MCF 10A (cell line): ENCODE measurements around the gene MEI1. TPM values are rescaled to one million over a fixed set of nuclear protein-coding genes. Genes with fewer than 3 reads are reported as not detected.
A peak's percentile ranks its signal among the peaks of the same experiment; 100 is the strongest.

Source experiments
- BruUV-seq: library from RNA; stranded (reverse); fragments of 400-500 nt; replicated peaks from 2 replicates; lab custom pipeline; 2021; lab: Mats Ljungman, UMichigan
- CTCF ChIA-PET: fragments of 300-600 bp; sonication (Branson Sonifier 250); formaldehyde crosslinking; extraction: SDS; loops from one replicate; lab custom pipeline; 2021; ENCODE audit warnings: antibody characterized with exemption, inconsistent platforms; lab: Yijun Ruan, JAX
- POLR2A ChIA-PET: fragments of 300-600, 350-650 bp; sonication (Branson Sonifier 250); formaldehyde crosslinking; extraction: SDS; loops from one replicate; lab custom pipeline; 2020; ENCODE audit warnings: antibody characterized with exemption, inconsistent platforms; lab: Yijun Ruan, JAX
- DNase-seq: peaks from one replicate; pipeline ENCODE4 v3.0.0-alpha.2; 2018; ENCODE audit not compliant: unreplicated experiment
- H3K27ac Mint-ChIP-seq: one replicate; pipeline ENCODE4 v1.8.0; 2022; ENCODE audit warnings: mild to moderate bottlenecking, low read depth, mixed read lengths; ENCODE audit not compliant: unreplicated experiment
- H3K27me3 Mint-ChIP-seq: one replicate; pipeline ENCODE4 v1.8.0; 2022; ENCODE audit warnings: mixed read lengths; ENCODE audit not compliant: insufficient read depth, unreplicated experiment
- H3K36me3 Mint-ChIP-seq: one replicate; pipeline ENCODE4 v1.8.0; 2022; ENCODE audit warnings: mild to moderate bottlenecking, moderate library complexity, mixed read lengths; ENCODE audit not compliant: insufficient read depth, unreplicated experiment
- H3K4me1 Mint-ChIP-seq: one replicate; pipeline ENCODE4 v1.8.0; 2022; ENCODE audit warnings: mixed read lengths; ENCODE audit not compliant: insufficient read depth, unreplicated experiment
- H3K4me3 Mint-ChIP-seq: one replicate; pipeline ENCODE4 v1.8.0; 2022; ENCODE audit warnings: mild to moderate bottlenecking, moderate library complexity, mixed read lengths; ENCODE audit not compliant: unreplicated experiment
- H3K9me3 Mint-ChIP-seq: one replicate; pipeline ENCODE4 v1.8.0; 2022; ENCODE audit warnings: mixed read lengths; ENCODE audit not compliant: unreplicated experiment
- intact Hi-C: fragments of 100-400 bp; cut with micrococcal nuclease; formaldehyde crosslinking; loops from 2 replicates; pipeline ENCODE4 v1.14.1; 2022
- total RNA-seq: library from RNA; stranded (reverse); gene quantifications from 2 replicates; pipeline ENCODE4 v1.2.3, GENCODE V29; 2022
- TF ChIP-seq, protein P1 (sequence below): fragments of 200-600 bp; IDR thresholded peaks from one replicate; pipeline ENCODE4 v1.8.0; 2022; ENCODE audit warnings: antibody characterized with exemption, mild to moderate bottlenecking; ENCODE audit not compliant: unreplicated experiment

The MEI1 gene
- total RNA-seq, 1 experiment from 2014 or later = not detected

- ChIA-PET POLR2A (no interaction called here), CTCF (interaction anchor here (0.7 kb wide), 1 partner anchor 47 kb away, joined by 3 read pairs; no protein-coding TSS in a partner anchor)
- no TSS peak for BruUV-seq
- Mint-ChIP-seq H3K9me3 (no peaks in the 10 kb centered on the region), H3K27ac (no peak overlapping the region), H3K27me3 (no peaks in the 10 kb centered on the region), H3K4me1 (no peaks in the 10 kb centered on the region), H3K4me3 (no peak overlapping the region), H3K36me3 (no peaks in the 10 kb centered on the region)
- DNase-seq = no peak
- TF ChIP-seq, protein P1, sequence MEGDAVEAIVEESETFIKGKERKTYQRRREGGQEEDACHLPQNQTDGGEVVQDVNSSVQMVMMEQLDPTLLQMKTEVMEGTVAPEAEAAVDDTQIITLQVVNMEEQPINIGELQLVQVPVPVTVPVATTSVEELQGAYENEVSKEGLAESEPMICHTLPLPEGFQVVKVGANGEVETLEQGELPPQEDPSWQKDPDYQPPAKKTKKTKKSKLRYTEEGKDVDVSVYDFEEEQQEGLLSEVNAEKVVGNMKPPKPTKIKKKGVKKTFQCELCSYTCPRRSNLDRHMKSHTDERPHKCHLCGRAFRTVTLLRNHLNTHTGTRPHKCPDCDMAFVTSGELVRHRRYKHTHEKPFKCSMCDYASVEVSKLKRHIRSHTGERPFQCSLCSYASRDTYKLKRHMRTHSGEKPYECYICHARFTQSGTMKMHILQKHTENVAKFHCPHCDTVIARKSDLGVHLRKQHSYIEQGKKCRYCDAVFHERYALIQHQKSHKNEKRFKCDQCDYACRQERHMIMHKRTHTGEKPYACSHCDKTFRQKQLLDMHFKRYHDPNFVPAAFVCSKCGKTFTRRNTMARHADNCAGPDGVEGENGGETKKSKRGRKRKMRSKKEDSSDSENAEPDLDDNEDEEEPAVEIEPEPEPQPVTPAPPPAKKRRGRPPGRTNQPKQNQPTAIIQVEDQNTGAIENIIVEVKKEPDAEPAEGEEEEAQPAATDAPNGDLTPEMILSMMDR = no peak
- intact Hi-C loops = no loop called here
Observed at GRCh38 chr22:41793871-41794270, 94.6 kb downstream of the MEI1 start.

DNA sequence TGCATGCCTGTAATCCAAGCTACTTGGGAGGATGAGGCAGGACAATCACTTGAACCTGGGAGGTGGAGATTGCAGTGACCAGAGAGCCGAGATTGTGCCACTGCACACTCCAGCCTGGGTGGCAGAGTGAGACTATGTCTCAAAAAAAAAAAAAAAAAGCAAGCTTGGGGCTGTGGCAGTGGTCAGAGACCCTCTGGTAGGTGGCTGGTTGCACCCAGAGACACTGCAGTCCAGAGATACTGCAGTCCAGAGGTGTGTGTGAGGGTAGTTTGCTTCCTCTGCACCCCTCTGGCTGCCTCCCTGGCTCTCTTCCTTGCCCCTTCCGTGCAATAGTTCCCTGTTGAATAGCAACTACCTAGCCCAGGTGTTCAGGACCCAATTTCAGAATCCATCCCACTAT, 99.4 kb downstream of the MEI1 start:
- TF ChIP-seq, protein P1 = no peak
- CTCF ChIA-PET = interaction anchor here (0.6 to 1.4 kb wide), 5 partner anchors 52 to 159 kb away, joined by 3 to 4 read pairs (median 3); no protein-coding TSS in a partner anchor
- H3K27ac Mint-ChIP-seq = no peak overlapping the region
- no peak overlapping the region for H3K4me3 Mint-ChIP-seq
- H3K36me3 Mint-ChIP-seq = no peaks in the 10 kb centered on the region
- BruUV-seq = no TSS peak
- intact Hi-C loops = no loop called here
- H3K9me3 Mint-ChIP-seq = no peaks in the 10 kb centered on the region
- POLR2A ChIA-PET = interaction anchor here (0.8 to 4.3 kb wide), 2 partner anchors 34 to 180 kb away, joined by 3 to 43 read pairs; partner anchors contain the start of gene SREBF2
- no peaks in the 10 kb centered on the region for H3K27me3 Mint-ChIP-seq
- DNase-seq = no peak
- H3K4me1 Mint-ChIP-seq = peaks cover 14% of the 10 kb centered on the region

GRCh38 chr22:41799486-41800347, 100.4 kb downstream of the MEI1 start:
- Mint-ChIP-seq H3K4me3 (peak overlapping the region; percentile 84), H3K9me3 (no peaks in the 10 kb centered on the region), H3K4me1 (peaks cover 14% of the 10 kb centered on the region), H3K27ac (peak overlapping the region; percentile 91), H3K36me3 (no peaks in the 10 kb centered on the region), H3K27me3 (no peaks in the 10 kb centered on the region)
- ChIA-PET CTCF (interaction anchor here (0.6 to 2.7 kb wide), 5 partner anchors 10 to 102 kb away, joined by 3 to 20 read pairs (median 3); no protein-coding TSS in a partner anchor), POLR2A (interaction anchor here (0.6 to 4.3 kb wide), 27 partner anchors 7 to 290 kb away, joined by 3 to 43 read pairs (median 3); partner anchors contain the start of genes NAGA, NDUFA6, SMDT1 and SMIM45)
- TF ChIP-seq, protein P1 = no peak
- TSS peak; percentile 79 for BruUV-seq
- intact Hi-C loops = loop anchor here (1.0 to 2.0 kb wide), 2 partner anchors 58 to 103 kb away; no protein-coding TSS in a partner anchor
- no peak for DNase-seq
